GM19468 (cell line): Measurements from ENCODE around the gene CLDN20.
"Not testable (repeated sequence)": the region's sequence is repeated elsewhere in the genome, so short reads cannot be mapped to it uniquely, and the experiment has no call there.

Experiments used
- ATAC-seq: cut with Tn5 transposase; IDR thresholded peaks from one replicate; pipeline ENCODE4 v1.9.1; 2021; ENCODE audit warnings: mild to moderate bottlenecking, moderate library complexity, moderate number of reproducible peaks; ENCODE audit not compliant: unreplicated experiment; ENCODE audit errors: extremely low read depth

CLDN20 gene

DNA sequence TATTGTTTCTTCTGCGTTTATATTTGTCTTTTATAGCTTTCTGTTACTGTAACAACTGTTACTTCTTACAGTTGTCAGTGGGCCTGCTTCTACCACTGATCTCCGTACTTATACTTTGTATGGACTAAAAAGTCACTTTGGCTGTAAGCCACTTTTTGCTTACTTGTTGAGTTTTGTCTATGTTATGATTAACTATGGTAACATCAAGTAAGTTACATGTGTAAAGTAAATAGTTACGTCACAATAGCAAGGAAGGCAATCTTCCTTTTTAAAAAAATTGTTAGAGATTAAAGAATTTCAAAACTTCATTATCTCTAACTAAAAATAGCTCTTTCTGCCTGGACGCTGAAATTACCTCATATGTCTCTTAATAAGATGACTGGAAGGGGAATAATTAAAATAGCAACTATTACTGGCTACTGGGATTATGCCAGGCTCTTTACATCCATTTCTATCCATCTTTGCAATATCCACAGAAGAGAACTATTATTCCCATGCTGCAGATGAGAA lies 39.6 kb downstream of the CLDN20 start:
- no peak for ATAC-seq

DNA sequence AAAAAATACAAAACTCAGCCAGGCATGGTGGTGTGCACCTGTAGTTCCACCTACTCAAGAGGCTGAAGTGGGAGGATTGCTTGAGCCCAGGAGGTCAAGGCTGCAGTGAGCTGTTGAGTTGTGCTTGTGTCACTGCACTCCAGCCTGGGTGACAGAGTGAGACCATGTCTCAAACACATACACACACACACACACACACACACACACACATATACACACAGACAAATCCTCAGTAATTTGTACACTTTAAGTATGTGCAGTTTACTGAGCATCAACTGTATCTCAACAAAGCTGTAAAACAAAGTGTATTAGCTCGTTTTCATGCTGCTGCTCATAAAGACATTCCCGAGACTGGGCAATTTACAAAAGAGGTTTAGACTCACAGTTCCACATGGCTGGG lies 43.1 kb downstream of the CLDN20 start:
- ATAC-seq: no peak

DNA sequence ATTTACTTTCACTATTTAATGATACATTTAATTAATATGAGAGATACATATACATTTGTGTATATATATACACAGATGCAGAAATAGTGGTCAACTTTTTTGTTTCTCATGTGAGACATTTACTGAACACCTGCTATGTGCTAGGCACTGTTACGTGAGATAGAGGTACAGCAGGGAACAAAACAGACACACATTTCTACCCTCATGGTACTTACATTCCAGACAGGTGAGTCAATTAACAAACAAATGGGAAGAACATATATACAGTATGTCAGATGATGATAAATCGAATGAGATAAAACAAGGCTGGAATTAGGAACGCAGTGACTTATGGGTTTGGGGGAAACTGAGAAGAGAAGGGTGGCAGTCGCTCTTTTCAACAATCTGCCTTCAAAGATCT lies 45.3 kb downstream of the CLDN20 start:
- ATAC-seq: no peak

DNA sequence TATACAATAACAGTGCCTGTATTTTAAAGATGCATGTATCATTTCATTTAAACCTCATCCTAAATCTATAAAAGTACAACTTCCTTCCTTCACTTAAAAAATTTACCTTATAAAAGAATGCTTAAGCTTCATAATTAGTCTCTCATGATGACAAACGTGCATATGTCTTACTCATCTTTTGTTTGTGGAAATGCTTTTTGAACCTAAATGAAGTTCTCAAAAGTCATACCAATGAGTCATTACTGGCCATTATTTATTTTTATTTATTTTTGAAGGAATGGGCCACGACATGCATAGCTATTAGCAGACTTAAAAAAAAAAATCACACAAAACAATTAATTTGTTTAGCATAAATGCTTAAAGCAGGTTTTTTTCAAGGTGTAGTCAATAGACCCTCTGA lies 46.8 kb downstream of the CLDN20 start:
- no peak for ATAC-seq

DNA sequence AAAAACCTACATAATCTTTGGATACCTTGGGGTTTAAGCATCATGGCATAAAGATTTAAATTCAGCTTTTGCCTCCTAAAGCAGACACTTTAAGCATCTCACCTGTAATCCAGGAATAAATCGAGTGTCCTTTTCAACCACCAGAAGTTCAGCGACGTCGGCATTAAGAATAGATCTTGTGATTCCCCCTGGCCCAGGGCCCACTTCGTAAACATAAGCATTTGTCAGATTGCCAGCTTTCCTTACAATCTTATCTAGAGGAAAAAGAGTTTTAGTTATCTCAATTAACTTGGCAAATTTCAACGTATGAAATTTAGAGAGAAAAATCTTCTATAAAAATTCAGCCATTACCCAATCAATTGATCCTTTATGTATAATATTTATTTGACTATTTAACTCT lies 47.3 kb downstream of the CLDN20 start:
- no peak for ATAC-seq

DNA sequence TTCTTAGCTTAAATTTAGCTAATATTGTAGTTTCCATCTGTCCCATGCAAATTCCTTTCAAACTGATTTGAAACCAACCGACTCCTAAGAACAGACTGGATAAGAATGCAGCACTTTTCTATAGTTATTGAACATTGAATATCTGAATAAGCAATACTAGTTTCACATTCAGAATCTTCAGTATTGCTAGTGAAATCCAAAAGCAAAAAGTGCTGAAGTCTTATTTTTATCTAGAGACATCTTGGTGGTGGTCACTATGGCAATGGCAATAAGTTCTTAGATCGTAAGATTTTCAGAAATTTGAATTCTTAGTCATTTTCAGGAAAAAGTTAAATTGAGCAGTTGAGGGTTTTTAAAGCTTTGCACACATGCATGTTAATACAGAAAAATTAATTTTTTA lies 47.8 kb downstream of the CLDN20 start:
- ATAC-seq: no peak

DNA sequence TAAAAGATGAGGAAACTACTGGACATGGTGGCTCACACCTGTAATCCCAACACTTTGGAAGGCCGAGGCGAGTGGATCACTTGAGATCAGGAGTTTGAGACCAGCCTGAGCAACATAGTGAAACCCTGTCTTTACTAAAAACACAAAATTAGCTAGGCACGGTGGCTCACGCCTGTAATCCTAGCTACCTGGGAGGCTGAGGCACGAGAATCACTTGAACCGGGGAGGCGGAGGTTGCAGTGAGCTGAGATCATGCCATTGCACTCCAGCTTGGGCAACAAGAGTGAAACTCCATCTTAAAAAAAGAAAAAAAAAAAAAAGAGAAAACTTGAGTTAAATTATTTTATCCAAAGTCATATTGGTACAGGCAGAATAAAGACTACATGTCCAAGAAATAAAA lies 49.1 kb downstream of the CLDN20 start:
- not testable (repeated sequence) for ATAC-seq

DNA sequence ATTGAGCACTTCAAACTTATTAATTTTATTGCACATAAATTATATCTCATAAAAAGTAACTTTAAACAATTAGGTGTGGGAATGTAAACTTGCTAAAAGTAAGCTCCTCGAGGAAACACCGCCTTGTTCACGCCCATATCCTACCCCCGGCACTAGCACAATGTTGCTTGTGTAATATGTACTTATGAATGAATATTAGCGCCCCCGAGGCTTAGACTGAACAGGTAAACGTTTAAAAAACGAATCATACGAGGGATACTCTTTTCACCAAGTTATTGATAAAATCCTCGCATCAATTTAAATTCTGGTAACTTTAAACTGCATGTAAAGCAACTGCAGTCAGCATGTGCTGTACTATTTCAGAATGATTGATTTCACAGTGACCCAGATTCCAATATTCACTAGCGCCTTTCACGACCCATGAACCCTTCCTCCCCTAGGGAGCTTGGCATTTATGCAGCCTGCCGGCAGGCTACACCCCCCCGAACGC lies 49.8 kb downstream of the CLDN20 start:
- ATAC-seq: no peak

DNA sequence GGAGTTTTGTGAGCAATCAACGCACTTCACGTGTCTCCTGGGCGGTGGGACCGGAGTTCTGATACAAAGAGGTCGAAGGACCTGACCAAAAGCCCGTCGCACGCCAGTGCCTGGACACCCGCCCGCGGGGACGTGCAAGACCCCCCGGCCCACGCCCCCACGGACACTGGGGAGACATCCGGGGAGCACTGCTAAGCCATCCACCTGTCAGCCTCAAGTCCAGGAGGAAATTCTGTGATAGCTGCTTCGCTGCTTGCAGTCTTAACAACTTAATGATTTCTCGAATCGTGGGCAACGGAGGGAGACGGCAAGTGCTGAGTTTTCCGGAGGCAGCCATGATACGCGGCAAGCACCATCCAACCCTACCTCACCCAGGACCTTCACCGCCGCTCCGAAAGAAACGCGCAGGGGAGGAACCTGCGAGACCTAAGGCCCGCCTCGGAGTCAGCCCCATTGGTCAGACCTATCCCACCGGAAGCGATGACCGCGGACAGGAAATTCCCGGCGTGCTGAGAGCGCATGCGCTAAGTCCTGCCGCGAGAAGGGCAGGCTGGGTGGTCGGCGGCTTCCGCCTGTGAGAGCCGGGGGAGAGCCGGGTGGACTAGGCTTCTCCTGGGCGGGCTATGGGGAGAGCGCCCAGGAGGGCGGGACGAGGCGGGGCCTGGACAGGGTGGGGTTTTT lies 50.4 kb downstream of the CLDN20 start, which contains the start of gene TFB1M:
Gene TFB1M, minus strand, starts transcription at position 393 of the 681 bp plus-strand sequence. Its CDS starts 56 bp downstream, at position 337.
- peak; percentile 97 for ATAC-seq

DNA sequence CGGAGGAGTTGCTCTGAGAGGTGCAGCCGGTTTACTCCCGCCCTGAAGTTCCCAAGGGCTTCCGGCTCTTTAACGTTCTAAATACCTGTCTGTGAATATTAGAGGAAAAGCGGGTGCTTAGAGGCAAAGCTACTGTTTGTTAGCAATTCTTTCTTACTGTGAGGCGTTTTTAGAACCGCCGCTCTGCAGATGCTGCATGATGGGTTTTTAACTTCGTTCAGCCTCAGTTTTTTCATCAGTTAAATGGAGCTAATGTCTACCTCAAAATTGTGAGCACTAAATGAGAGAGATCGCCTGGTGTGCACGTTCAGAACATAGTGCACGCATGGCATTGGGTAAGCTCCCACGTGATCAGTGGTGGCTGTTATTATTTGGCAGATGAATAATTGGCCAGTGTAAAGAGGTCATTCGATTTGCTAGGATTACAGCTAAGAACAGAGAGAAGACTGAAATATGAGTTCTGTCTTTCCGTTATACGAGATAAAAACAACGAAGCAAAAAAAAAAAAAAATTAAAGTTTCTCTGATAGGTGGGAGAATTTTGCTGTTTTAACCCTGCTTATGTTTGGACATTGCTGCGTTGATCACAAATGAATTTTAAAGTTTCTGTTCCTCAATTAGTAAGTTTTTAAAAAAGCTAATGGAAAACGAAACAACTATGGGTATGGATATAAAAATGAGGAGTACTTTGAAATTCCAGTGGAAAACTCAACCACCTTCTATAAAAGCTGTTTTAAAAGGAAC lies 51.1 kb downstream of the CLDN20 start:
- ATAC-seq: peak; percentile 38

DNA sequence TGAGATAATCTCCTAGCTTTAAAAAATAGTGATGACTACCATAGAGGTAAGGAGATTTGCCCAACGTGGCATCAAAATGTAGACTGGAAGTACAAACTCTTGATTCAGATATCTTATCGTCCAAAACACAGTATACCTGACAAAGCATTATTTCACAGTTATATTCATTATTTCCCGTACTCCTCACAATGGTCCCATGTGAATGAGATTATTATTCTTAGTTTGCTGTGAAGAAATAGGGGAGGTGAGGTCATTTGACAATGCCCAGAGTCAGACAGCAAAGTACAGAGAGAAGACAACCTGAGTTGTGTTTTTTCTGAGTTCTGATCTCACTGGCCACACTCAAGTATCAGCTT lies 51.7 kb downstream of the CLDN20 start:
- no peak for ATAC-seq

DNA sequence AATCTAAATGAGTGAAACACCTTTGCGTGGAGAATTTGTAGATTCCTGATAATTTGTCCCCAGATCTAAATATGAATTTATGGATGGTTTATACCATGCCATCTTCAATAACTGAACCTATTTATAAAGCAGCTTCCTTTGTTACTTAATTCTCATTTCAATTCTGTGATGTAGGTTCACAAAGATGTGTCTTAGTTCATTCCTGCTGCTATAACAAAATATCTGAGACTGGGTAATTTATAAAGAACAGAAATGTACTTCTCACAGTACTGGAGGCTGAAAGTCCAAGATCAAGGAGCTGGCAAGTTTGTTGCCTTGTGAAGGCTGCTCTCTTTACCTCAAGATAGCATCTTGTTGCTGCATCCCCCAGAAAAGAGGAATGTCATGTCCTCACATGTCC lies 52.6 kb downstream of the CLDN20 start:
- ATAC-seq: no peak

DNA sequence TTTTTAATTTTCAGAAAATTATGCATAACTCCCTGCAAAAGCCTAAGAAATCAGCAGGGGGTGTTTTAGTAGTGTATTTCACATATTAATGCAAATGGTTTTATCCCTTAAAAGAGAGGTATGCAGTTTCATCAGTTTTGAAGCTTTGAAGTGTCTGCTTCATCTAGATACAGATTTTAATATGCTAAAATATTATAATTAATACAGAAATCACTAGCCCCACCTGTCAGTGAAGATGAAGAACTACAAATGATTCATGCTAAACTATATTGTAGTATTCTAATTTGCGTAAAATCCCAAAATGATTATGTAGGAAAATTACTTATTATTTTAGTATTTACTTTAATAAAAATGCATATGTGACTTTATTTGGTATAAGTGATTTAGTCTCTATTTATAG lies 53.4 kb downstream of the CLDN20 start:
- no peak for ATAC-seq

DNA sequence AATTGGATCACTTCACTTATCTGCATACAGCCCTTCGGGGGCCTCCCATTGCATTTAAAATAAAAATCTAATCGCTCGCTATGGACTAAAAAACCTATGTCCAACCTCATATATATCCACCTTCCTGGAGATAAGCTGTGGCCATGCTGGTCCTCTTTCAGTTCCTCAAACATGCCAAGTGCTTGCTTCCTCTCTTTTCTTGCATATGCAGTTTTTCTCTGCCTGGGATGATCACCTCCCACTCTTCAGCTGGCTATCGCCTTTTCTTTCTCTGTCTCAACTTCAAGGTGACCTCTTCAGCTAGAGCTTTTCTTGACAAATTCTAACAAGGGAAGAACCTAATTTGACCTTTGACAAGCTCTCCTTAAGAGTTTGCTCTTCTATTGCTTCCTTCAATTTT lies 56.1 kb downstream of the CLDN20 start:
- no peak for ATAC-seq

DNA sequence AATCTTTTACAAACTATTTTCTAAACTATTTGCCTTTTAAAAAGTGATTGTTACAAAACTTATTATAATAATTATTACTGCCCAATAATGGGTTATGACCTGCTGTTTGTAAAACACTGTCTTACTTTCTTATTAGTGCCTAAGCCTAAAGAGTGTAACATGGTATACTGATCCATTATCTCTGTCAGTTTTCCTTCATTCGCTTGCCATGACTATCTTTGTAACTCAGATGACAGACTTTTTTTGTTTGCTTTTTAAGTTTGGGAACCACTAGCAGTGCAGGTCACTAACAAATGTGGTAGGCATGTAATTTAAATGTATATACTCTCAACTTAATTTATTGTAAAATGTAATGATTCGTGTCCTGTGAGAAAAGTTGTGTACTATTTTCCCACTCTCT lies 60.4 kb downstream of the CLDN20 start:
- ATAC-seq: no peak

DNA sequence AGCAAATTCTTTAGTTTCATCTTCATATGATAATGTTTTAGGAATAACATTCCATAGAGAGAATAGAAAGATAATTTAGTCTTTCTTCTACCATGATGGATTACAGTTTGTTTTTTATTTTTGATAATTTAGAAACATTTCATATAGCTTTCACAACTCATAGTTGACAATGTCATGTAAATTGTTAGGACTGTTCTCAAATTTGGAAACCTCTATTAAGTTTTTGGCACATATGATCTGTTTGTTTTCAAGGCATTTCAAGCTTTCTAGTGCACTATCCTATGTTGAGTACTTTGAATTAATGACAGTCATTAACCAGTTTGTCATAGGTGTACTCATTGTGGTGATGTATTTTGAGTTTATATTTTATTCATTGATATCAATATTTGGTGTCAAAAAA lies 61.2 kb downstream of the CLDN20 start:
- no peak for ATAC-seq

DNA sequence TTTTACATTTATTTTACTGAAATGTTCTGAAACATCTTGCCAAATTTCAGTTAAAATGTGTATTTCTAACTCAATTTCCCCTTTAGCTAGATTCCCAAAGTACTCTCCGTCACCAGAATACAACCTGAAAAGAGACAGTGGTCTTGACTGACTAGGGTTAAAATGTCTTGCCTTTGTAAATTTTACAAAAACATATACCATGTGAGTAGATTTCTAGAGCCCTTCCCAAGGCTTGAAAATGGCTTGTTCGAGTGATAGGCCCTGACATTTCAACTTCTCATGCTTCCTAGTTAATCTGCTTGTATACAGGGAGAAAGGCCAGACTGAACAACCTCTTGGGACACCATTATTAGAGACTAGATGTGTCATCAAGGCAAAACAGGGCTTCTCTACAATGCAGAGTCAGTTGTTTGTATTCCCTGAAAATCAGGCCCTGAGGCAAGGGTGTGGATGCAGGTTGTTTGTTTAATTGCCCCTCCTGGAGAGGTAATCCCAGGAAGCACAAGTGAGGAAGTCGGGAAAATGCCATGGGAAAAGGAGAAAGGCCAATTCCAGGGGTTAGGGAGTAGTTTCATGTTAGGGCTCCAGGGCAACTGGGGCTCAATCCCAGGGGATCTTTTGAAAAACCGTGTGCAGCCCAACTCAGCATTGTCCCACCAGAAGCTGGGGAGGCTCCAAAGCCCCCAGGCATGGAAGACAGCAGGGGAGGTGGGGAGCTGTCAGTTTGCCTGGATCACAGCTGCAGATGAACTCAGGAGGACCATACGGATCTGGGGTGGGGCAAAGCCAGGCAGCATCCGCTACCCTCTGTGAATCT lies 62.1 kb downstream of the CLDN20 start:
- ATAC-seq: no peak
